Measurements from ENCODE around the gene CNMD.
"Not testable (repeated sequence)": the region's sequence is repeated elsewhere in the genome, so short reads cannot be mapped to it uniquely, and the experiment has no call there.

The CNMD gene

DNA sequence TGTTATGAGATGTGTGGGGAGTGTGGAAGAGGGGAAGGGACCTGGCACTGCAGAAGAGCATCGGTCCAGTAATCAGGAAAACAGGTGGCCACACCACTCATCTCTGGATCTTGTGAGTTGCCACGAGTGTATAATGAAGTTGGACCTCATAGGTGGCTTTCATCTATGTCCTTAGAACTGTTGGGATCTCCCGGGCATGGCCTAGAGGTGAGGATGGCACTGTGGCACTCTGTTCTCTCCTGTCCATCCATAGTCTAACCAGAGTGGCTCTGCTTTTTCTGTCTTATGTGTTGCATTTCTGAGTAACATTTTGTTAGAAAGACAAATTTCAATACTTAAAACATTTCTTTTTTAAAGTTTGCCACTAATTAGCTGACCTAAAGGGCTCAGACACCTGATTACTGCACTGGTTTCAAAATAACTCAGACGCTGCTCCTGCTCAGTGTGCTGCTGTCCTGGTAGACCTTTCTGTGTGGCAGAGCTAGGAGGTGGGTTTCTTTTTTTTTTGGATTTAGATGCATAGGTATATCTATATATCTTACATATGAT lies 5.5 kb downstream of the CNMD start:
- Histone ChIP-seq H3K9me3 (ENCODE audit: control insufficient read depth, insufficient read depth, low read length) (no peaks in the 10 kb centered on the region), H3K36me3 (ENCODE audit: insufficient read depth, low read length) (peaks cover 2% of the 10 kb centered on the region; the same call in 1 of the 2 replicates), H3K4me1 (ENCODE audit: insufficient read depth, low read length) (peaks cover 19% of the 10 kb centered on the region), H3K9ac (ENCODE audit: low read depth, low read length) (no peak overlapping the region)

DNA sequence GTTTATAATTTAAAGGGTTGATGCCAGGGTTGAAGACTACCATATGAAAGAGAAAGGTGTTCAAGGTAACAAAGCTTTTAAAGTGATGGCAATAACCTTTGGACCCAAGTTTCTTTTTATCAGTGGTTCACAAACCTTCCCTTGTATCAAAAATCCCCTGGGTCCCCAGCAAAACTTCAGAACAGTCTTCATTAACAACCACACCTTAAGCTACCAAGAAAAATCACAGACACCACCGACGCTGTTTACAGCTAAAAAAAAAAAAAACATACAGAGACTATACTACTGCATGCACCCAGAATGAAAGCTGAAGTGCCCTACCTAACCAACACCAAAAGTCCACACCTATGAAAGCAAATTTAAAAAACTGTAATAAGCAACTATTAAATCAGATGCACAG lies 13.4 kb downstream of the CNMD start:
- no peaks in the 10 kb centered on the region; the same call in 1 of the 2 replicates for H3K36me3 ChIP-seq (ENCODE audit: insufficient read depth, low read length)
- peaks cover 24% of the 10 kb centered on the region for H3K9me3 ChIP-seq (ENCODE audit: control insufficient read depth, insufficient read depth, low read length)
- H3K9ac ChIP-seq (ENCODE audit: low read depth, low read length): no peak overlapping the region
- peaks cover 8% of the 10 kb centered on the region; the same call in 1 of the 2 replicates for H3K4me1 ChIP-seq (ENCODE audit: insufficient read depth, low read length)

DNA sequence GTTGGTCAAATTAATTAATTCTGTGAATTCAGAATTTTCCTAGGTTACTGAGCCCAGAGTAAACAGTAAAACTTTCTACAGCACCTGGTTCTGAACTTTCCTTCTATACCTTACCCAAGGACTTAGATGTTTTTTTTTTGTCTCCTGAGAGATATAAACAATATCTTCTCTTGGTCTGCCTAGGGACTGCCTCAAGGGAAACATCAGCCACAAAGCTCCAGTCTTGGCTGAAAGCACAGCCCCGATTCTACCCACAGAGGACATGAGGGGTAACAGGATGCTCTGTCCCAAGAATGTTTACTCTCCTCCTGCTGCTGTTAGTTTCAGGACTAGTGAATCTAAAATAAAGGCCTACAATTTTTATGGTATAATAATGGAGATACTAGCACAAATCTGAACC lies 14.3 kb downstream of the CNMD start:
- H3K9ac ChIP-seq (ENCODE audit: low read depth, low read length): no peak overlapping the region
- H3K9me3 ChIP-seq (ENCODE audit: control insufficient read depth, insufficient read depth, low read length): peaks cover 25% of the 10 kb centered on the region
- H3K36me3 ChIP-seq (ENCODE audit: insufficient read depth, low read length): no peaks in the 10 kb centered on the region
- H3K4me1 ChIP-seq (ENCODE audit: insufficient read depth, low read length): peaks cover 8% of the 10 kb centered on the region; the same call in 1 of the 2 replicates

DNA sequence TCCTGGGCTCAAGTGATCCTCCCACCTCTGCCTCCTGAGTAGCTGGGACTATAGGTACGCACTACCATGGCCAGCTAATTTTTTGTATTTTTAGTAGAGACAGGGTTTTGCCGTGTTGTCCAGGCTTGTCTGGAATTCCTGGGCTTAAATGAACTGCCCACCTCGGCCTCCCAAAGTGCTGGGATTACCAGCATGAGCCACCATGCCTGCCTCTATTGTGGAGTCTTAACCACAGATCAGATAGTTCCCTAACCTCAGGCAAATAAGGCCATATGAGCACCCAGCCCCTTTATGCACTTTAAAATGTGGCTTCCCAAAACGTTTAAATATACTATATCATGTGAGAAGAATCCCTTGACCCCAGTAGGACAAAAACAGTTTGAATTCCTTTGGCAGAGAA lies 16.4 kb downstream of the CNMD start:
- no peaks in the 10 kb centered on the region for H3K36me3 ChIP-seq (ENCODE audit: insufficient read depth, low read length)
- H3K9ac ChIP-seq (ENCODE audit: low read depth, low read length): no peak overlapping the region
- H3K9me3 ChIP-seq (ENCODE audit: control insufficient read depth, insufficient read depth, low read length): peaks cover 25% of the 10 kb centered on the region
- H3K4me1 ChIP-seq (ENCODE audit: insufficient read depth, low read length): no peaks in the 10 kb centered on the region

DNA sequence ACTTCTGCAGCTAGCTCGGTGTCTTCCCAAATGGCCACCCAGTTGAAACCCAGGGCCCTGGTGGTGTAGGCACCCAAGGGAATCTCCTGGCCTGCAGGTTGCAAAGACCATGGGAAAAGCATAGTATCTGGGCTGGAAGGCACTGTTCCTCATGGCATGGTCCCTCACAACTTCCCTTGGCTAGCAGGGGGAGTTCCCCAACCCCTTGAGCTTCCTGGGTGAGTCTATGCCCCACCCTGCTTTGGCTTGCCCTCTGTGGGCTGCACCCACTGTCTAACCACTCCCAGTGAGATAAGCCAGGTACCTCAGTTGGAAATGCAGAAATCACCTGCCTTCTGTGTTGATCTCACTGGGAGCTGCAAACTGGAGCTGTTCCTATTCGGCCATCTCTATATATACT lies 18.3 kb downstream of the CNMD start:
- H3K9me3 ChIP-seq (ENCODE audit: control insufficient read depth, insufficient read depth, low read length): peaks cover 21% of the 10 kb centered on the region
- not testable (repeated sequence) for H3K36me3 ChIP-seq (ENCODE audit: insufficient read depth, low read length); H3K9ac ChIP-seq (ENCODE audit: low read depth, low read length); H3K4me1 ChIP-seq (ENCODE audit: insufficient read depth, low read length)

DNA sequence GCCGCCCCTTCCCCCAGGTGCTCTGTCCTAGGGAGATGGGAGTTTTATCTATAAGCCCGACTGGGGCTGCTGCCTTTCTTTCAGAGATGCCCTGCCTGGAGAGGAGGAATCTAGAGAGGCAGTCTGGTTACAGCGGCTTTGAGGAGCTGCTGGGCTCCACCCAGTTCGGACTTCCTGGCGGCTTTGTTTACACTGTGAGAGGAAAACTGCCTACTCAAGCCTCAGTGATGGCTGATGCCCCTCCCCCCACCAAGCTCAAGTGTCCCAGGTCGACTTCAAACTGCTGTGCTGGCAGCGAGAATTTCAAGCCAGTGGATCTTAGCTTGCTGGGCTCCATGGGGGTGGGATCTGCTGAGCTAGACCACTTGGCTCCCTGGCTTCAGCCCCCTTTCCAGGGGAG lies 18.7 kb downstream of the CNMD start:
- H3K9me3 ChIP-seq (ENCODE audit: control insufficient read depth, insufficient read depth, low read length): peaks cover 21% of the 10 kb centered on the region
- not testable (repeated sequence) for H3K4me1 ChIP-seq (ENCODE audit: insufficient read depth, low read length); H3K36me3 ChIP-seq (ENCODE audit: insufficient read depth, low read length); H3K9ac ChIP-seq (ENCODE audit: low read depth, low read length)

DNA sequence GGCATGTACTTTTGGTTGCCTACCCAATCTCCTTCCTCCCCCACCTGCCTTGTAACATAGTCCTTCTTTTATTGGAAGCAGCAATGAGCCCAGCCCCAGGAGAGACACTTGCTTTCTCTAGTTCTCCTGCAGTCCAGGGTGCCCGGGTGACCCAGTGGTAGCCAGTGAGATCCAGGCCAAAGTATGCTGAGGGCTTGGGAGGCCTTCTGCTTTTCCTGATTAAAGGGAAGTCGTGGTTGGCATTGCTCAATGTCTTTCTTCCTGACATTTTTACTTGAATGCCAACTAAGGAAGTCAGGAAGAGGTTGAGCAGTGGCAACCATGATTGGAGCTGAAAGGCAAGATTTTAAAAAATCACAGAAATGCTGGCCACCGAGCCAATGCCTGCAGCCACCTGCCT lies 25.7 kb downstream of the CNMD start:
- Histone ChIP-seq H3K4me1 (ENCODE audit: insufficient read depth, low read length) (peaks cover 19% of the 10 kb centered on the region), H3K9me3 (ENCODE audit: control insufficient read depth, insufficient read depth, low read length) (no peaks in the 10 kb centered on the region; the same call in 1 of the 2 replicates), H3K9ac (ENCODE audit: low read depth, low read length) (no peak overlapping the region), H3K36me3 (ENCODE audit: insufficient read depth, low read length) (no peaks in the 10 kb centered on the region)

DNA sequence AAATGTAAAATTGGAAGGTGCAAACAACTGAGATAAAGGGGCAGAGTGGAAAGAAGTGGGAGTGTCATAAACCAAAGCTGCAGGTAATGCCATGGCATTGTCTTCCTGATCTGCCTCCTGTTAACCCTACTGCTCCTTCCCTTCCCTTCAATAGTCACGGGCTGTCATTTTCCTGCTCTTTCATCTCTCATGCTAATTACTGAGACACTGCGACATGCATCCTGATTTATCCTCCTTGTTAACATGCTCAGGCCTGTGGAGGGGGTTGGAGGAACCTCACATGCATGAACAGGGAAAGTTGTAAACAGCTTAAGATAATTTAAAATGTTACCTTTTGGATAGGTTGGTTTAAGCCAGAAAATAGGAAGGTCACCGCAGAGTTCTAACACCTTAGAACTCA lies 27.2 kb downstream of the CNMD start:
- Histone ChIP-seq H3K9me3 (ENCODE audit: control insufficient read depth, insufficient read depth, low read length) (no peaks in the 10 kb centered on the region), H3K36me3 (ENCODE audit: insufficient read depth, low read length) (no peaks in the 10 kb centered on the region), H3K4me1 (ENCODE audit: insufficient read depth, low read length) (peaks cover 19% of the 10 kb centered on the region), H3K9ac (ENCODE audit: low read depth, low read length) (no peak overlapping the region)

DNA sequence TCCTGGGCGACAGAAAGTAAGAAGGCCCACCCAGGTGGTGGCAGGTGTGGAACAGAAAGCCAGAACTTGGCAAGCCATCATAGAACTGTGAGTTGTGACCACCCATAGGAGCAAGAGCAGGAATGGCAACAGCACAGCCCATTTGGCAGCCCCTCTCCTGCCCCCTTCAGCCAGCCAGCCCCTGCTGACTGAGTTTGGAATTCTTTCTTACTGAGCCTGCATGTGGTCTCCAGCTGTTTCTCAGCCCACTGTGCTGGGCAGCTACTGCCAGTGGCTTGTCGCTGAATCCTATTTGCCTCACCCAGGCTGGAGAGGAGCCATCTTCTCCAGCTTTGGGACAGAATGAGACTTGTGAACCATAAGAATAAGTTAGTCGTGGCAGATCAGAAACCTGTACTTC lies 28.3 kb downstream of the CNMD start:
- no peaks in the 10 kb centered on the region for H3K9me3 ChIP-seq (ENCODE audit: control insufficient read depth, insufficient read depth, low read length)
- peaks cover 19% of the 10 kb centered on the region for H3K4me1 ChIP-seq (ENCODE audit: insufficient read depth, low read length)
- H3K36me3 ChIP-seq (ENCODE audit: insufficient read depth, low read length): no peaks in the 10 kb centered on the region
- H3K9ac ChIP-seq (ENCODE audit: low read depth, low read length): no peak overlapping the region

DNA sequence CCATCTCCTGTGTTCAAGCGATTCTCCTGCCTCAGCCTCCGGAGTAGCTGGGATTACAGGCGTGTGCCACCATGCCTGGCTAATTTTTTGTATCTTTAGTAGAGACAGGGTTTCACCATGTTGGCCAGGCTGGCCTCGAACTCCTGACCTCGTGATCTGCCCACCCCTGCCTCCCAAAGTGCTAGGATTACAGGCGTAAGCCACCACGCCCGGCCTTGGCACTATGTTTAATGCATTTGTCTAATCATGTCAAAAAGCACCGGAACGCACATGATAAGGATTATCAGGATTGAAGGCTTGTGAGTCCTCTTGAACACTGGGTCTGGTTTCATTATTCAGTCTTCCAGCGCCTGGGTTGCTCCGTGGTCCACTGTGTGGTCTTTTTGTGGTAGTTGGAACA lies 31.4 kb downstream of the CNMD start:
- H3K4me1 ChIP-seq (ENCODE audit: insufficient read depth, low read length): peaks cover 18% of the 10 kb centered on the region
- H3K36me3 ChIP-seq (ENCODE audit: insufficient read depth, low read length); H3K9me3 ChIP-seq (ENCODE audit: control insufficient read depth, insufficient read depth, low read length); H3K9ac ChIP-seq (ENCODE audit: low read depth, low read length): not testable (repeated sequence)

DNA sequence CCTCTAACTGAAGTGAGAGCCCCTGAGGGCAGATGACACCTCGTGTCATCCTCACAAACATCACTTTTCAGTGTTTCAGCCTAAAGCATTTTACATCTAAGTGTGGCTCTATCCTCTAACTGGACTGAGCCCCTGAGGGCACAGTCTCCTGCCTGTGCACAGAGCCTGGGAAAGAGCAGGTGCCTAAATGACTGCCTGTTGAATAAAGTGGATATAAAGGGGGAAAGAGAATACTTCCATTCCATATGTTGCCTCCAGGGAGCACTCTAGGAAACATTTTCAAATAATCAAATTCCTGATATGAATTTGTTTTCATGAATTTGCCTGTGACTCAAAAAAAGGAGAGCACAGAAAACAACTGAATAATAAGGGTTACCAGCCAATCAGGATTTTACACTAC lies 32.2 kb downstream of the CNMD start:
- no peak overlapping the region for H3K9ac ChIP-seq (ENCODE audit: low read depth, low read length)
- H3K36me3 ChIP-seq (ENCODE audit: insufficient read depth, low read length): no peaks in the 10 kb centered on the region
- H3K4me1 ChIP-seq (ENCODE audit: insufficient read depth, low read length): peaks cover 9% of the 10 kb centered on the region
- H3K9me3 ChIP-seq (ENCODE audit: control insufficient read depth, insufficient read depth, low read length): no peaks in the 10 kb centered on the region

DNA sequence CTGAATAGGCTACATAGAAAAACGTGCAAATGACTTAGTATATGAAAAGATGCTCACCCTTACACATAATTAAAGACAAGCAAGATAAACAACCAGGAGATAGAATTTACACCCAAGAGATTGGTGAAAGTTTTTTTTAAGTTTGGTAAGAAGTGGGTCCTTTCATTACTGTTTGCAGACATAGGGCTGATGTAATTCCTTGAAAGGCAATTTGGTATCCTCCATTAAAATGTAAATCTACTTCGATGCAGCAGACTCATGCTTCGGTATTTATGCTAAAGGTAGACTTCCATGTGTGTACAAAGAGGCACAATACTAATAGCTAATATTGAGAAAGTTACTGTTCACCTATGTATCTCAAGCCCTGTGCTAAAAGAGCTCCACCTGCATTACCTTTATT lies 33.5 kb downstream of the CNMD start:
- Histone ChIP-seq H3K36me3 (ENCODE audit: insufficient read depth, low read length) (no peaks in the 10 kb centered on the region), H3K9me3 (ENCODE audit: control insufficient read depth, insufficient read depth, low read length) (no peaks in the 10 kb centered on the region), H3K4me1 (ENCODE audit: insufficient read depth, low read length) (no peaks in the 10 kb centered on the region; the same call in 1 of the 2 replicates), H3K9ac (ENCODE audit: low read depth, low read length) (no peak overlapping the region)

DNA sequence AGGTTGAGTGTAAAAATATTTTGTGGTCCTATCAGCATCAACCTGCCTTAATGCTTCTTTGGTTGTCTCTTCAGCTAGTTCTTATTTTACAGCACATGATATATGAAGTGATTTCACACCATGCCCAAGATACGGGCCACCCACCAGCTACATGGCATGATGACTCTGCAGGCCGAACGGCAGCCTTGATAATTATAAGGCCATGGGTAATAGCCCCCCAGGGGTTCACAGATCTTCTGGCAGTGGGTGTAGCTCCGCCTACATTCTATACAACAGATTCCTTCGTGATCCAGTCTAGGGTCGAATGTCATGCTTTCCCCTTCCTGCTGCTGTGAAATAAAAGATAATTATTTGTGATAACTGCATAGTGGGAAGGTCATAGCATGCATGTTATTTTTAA lies 36.1 kb downstream of the CNMD start:
- Histone ChIP-seq H3K9me3 (ENCODE audit: control insufficient read depth, insufficient read depth, low read length) (no peaks in the 10 kb centered on the region), H3K9ac (ENCODE audit: low read depth, low read length) (no peak overlapping the region), H3K4me1 (ENCODE audit: insufficient read depth, low read length) (no peaks in the 10 kb centered on the region; the same call in 1 of the 2 replicates), H3K36me3 (ENCODE audit: insufficient read depth, low read length) (no peaks in the 10 kb centered on the region)

DNA sequence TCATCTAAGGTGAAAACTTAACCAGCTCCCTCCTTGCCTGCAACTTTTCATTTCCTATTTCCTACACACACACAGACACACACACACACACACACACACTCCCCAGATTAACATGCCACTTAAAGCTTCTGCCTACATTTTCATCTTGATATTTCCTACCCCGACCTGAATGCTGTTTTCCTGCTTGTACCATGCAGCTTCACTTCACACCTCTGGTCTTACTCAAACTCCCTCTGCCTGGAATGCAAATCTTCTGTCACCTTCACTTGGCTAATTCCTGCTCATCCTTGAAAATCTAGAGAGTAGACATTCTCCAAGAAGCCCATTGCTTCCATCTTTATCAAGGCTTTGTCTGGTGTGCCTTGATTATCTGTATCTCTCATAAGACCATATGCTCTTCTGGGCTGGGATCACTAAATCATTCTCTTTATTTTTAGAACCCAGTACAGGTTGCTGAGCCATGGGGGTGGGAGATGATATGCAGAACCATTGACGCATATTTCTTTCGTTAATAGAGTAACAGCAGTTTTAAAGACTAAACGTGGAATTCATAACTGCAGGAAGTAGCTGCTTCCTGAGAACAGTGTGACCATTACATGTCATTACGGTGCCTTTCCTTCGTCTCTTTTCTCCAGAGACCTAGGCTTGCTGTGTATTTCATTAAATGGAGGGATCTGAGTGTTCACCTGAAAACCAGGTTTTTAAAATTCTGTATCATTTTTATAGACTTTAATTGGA lies 37.7 kb downstream of the CNMD start:
- H3K9ac ChIP-seq (ENCODE audit: low read depth, low read length): no peak overlapping the region
- H3K36me3 ChIP-seq (ENCODE audit: insufficient read depth, low read length): no peaks in the 10 kb centered on the region
- no peaks in the 10 kb centered on the region; the same call in 1 of the 2 replicates for H3K4me1 ChIP-seq (ENCODE audit: insufficient read depth, low read length)
- H3K9me3 ChIP-seq (ENCODE audit: control insufficient read depth, insufficient read depth, low read length): no peaks in the 10 kb centered on the region

DNA sequence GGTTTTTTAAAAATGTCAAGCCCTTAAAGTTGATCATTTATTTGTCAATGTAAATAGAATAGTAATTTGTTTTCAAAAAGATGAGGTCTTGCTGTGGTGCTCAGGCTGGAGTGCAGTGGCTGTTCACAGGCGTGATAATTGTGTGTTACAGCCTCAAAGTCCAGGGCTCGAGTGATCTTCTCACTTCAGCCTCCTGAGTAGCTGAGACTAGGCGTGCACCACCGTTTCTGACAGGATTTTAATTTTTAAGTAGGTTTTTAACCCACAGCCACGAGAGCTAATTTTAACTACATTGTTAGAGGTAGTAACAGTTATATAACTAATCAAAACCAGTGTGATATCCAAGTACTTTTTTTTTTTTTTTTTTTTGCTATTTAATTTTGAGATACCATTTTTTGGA lies 43.1 kb downstream of the CNMD start:
- Histone ChIP-seq H3K9me3 (ENCODE audit: control insufficient read depth, insufficient read depth, low read length) (no peaks in the 10 kb centered on the region), H3K4me1 (ENCODE audit: insufficient read depth, low read length) (no peaks in the 10 kb centered on the region), H3K36me3 (ENCODE audit: insufficient read depth, low read length) (no peaks in the 10 kb centered on the region), H3K9ac (ENCODE audit: low read depth, low read length) (no peak overlapping the region)
